Esophagus squamous epithelium (tissue), 4 donors: ENCODE measurements around the gene RABGEF1.

Experiments used
- POLR2A ChIP-seq, 4 donors: fragments of 450-650 bp; IDR thresholded peaks; one replicate each; pipeline ENCODE4 v1.6.1; 2017; ENCODE audit warnings: antibody characterized with exemption in 4 of 4, mild to moderate bottlenecking in 4 of 4, moderate library complexity in 3 of 4
- TF ChIP-seq, protein P1 (sequence below), 6 experiments: fragments of 450-650 bp in 4 of 6; fragments of 200-600 bp in 2 of 6; sonication (generic) in 2 of 6; IDR thresholded peaks; one replicate each; pipeline ENCODE4 v1.5.1; 2016 to 2019; ENCODE audit warnings: antibody characterized with exemption in 6 of 6, mild to moderate bottlenecking in 4 of 6, moderate library complexity in 4 of 6

DNA sequence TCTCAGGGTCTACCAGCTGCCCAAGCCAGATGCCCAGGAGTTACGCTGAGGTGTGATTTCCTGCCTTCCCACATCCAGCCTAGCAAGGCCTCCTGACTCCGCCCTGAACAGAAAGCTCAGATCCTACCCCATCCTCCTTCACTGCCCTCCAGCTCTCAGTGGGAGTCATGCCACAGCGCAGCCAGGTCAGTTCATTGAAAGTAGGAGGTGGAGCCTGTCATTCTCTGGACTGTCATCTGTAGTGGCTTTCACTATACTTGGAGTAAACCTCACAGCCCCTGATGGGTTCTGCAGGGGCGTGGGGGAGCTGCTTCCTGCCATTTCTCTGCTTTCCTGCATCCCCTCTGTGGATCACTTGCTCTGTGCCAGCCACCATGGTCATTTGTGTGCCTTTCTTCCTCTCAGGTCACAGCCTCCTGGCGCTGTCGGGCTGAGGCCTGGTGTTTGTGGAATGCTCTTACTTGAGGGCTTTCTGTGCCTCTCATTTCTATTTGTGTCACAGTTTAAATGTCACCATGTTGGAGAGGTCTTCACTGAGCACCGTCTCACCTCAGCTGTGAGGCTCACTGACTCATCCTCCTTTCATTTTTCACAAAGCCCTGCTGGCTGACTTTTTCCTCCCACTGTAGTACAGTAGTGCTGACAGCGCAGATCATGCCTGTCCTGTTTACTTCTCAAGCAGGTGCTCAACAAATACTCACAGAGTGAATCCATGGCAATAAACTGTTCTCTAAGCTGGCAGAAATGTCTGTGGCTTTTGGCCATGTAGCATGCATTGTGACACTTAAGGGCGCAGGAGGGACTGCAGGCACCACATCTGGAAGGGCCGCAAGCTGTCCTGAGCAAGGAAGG is 119.5 kb downstream of the RABGEF1 start:
- TF ChIP-seq, protein P1, sequence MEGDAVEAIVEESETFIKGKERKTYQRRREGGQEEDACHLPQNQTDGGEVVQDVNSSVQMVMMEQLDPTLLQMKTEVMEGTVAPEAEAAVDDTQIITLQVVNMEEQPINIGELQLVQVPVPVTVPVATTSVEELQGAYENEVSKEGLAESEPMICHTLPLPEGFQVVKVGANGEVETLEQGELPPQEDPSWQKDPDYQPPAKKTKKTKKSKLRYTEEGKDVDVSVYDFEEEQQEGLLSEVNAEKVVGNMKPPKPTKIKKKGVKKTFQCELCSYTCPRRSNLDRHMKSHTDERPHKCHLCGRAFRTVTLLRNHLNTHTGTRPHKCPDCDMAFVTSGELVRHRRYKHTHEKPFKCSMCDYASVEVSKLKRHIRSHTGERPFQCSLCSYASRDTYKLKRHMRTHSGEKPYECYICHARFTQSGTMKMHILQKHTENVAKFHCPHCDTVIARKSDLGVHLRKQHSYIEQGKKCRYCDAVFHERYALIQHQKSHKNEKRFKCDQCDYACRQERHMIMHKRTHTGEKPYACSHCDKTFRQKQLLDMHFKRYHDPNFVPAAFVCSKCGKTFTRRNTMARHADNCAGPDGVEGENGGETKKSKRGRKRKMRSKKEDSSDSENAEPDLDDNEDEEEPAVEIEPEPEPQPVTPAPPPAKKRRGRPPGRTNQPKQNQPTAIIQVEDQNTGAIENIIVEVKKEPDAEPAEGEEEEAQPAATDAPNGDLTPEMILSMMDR (IDR thresholded peaks at IDR 0.05), result no peak
- TF ChIP-seq POLR2A (IDR thresholded peaks at IDR 0.05), result no peak
